ENCODE data around the gene NAA35.
A peak's percentile ranks its signal among the peaks of the same experiment; 100 is the strongest.

The NAA35 gene

GRCh38 chr9:86035827-86036440, 95.0 kb downstream of the NAA35 start:
- H3K4me3 ChIP-seq (ENCODE audit: low read depth, low read length) = no peak overlapping the region
- TF ChIP-seq CTCF (IDR thresholded peaks at IDR 0.05; ENCODE audit: low read depth, low read length) = no peak
- no peak for DNase-seq (ENCODE audit: low read depth, low spot score)
- in situ Hi-C loops (cut with HindIII; ENCODE audit: low sequenced_read_pairs) = no loop called here

DNA sequence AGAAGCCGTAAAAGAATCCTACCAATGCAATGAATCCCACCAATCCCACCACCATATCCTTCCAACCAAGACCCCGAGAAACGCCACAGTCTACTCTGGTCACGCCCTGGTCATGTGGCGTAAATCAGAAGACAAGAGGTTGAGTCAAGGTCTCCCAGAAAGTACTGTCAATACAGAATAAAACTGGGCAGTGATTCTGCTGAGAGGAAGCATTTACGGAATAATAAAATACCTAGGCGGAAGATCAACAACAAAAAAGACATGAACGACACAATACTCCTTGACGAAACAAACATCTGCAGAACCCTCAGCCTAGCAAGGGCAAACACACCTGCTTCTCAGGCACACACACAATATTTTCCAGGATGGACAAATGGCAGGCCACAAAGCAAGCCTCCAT, 95.6 kb downstream of the NAA35 start:
- TF ChIP-seq CTCF (IDR thresholded peaks at IDR 0.05; ENCODE audit: low read depth, low read length) = no peak
- DNase-seq (ENCODE audit: low read depth, low spot score) = no peak
- no peak overlapping the region for H3K4me3 ChIP-seq (ENCODE audit: low read depth, low read length)
- in situ Hi-C loops (cut with HindIII; ENCODE audit: low sequenced_read_pairs) = no loop called here

GRCh38 chr9:86039991-86040860, 99.3 kb downstream of the NAA35 start:
- no peak for TF ChIP-seq CTCF (IDR thresholded peaks at IDR 0.05; ENCODE audit: low read depth, low read length)
- no peak overlapping the region for H3K4me3 ChIP-seq (ENCODE audit: low read depth, low read length)
- in situ Hi-C loops (cut with HindIII; ENCODE audit: low sequenced_read_pairs) = no loop called here
- DNase-seq (ENCODE audit: low read depth, low spot score) = peak; percentile 23

GRCh38 chr9:86040861-86041155, 99.9 kb downstream of the NAA35 start:
- no peak for TF ChIP-seq CTCF (IDR thresholded peaks at IDR 0.05; ENCODE audit: low read depth, low read length)
- no peak overlapping the region for H3K4me3 ChIP-seq (ENCODE audit: low read depth, low read length)
- in situ Hi-C loops (cut with HindIII; ENCODE audit: low sequenced_read_pairs) = no loop called here
- no peak for DNase-seq (ENCODE audit: low read depth, low spot score)

DNA sequence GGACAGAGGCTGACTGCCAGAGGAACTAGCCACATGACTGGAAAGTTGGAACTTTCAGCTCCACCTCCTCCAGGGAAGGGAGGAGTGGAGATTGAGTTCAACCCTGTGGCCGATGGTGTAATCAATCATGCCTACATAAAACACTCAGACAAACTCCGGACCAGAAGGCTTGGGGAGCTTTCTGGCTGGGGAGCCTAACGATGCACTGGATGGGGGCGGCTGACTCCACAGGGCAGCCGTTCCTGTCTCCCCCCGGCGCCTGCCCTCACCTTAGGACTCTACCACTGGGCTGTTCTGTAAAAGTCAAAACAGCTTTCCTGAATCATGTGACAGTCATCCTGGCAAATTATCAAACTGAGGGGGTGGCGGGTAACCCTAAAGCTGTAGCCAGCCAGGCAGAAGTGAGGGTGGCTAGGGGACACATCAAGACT, 100.4 kb downstream of the NAA35 start:
- in situ Hi-C loops (cut with HindIII; ENCODE audit: low sequenced_read_pairs) = no loop called here
- peak; percentile 32 for DNase-seq (ENCODE audit: low read depth, low spot score)
- no peak for TF ChIP-seq CTCF (IDR thresholded peaks at IDR 0.05; ENCODE audit: low read depth, low read length)
- H3K4me3 ChIP-seq (ENCODE audit: low read depth, low read length) = no peak overlapping the region

- TF ChIP-seq CTCF (IDR thresholded peaks at IDR 0.05; ENCODE audit: low read depth, low read length) = no peak
- no peak overlapping the region for H3K4me3 ChIP-seq (ENCODE audit: low read depth, low read length)
- DNase-seq (ENCODE audit: low read depth, low spot score) = no peak
- in situ Hi-C loops (cut with HindIII; ENCODE audit: low sequenced_read_pairs) = no loop called here
These were observed 101.4 kb downstream of the NAA35 start for GRCh38 chr9:86042199-86042978.
